Measurements from ENCODE around the gene PCDHGC3.
"Not testable (repeated sequence)": the region's sequence is repeated elsewhere in the genome, so short reads cannot be mapped to it uniquely, and the experiment has no call there.

Gene PCDHGC3

DNA sequence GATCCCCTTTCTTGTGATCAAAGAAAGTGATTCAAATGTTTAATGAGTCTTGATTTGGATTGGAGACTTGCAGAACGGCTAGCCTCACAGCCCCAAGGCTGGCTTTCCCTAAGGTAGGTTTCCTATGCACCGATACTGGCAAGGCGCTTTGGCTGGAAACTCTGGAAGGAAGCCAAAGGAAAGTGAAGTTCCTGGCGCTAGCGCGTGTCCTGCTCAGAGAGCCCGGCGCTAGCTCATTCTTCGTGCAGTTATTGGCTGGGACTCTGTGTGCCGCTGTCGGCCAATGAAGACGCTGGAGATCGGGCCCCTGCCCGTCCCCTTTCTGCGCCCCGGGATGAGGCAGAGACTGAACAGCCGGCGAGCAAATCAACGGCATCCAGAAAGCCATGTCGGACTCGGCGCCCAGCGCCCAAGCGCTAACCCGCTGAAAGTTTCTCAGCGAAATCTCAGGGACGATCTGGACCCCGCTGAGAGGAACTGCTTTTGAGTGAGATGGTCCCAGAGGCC is at the start of gene PCDHGC3:
Gene PCDHGC3, plus strand, starts transcription at position 342 of the 507 bp plus-strand sequence. Its CDS starts 151 bp downstream, at position 493.
- DNase-seq: peak; percentile 42

DNA sequence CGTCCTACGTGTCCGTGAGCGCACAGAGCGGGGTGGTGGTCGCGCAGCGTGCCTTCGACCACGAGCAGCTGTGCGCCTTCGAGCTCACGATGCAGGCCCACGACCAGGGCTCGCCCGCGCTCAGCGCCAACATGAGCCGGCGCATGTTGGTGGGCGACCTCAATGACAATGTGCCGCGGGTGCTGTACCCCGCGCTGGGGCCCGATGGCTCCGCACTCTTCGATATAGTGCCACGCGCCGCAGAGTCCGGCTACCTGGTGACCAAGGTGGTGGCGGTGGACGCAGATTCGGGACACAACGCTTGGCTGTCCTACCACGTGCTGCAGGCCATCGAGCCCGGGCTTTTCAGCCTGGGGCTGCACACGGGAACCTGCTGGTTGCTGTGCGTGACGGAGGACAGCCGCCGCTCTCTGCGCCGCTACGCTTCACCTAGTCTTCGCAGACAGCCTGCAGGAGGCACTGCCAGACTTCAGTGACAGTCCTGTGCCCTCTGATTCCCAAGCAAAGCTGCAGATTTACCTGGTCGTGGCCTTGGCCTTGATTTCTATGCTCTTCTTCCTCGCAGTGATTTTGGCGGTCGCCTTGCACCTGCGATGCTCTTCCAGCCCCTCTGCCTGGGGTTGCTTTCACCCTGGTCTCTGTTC is 47.9 kb upstream of the PCDHGC3 start:
- no peak for DNase-seq

DNA sequence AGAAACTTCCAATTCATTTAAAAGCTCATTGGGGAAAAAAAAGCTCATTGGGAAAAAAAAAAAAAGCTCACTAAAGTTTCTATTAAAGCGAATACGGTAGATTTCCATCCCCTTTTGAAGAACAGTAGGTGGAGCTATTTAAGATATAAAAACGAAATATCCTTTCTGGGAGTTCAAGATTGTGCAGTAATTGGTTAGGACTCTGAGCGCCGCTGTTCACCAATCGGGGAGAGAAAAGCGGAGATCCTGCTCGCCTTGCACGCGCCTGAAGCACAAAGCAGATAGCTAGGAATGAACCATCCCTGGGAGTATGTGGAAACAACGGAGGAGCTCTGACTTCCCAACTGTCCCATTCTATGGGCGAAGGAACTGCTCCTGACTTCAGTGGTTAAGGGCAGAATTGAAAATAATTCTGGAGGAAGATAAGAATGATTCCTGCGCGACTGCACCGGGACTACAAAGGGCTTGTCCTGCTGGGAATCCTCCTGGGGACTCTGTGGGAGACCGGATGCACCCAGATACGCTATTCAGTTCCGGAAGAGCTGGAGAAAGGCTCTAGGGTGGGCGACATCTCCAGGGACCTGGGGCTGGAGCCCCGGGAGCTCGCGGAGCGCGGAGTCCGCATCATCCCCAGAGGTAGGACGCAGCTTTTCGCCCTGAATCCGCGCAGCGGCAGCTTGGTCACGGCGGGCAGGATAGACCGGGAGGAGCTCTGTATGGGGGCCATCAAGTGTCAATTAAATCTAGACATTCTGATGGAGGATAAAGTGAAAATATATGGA is 45.2 kb upstream of the PCDHGC3 start, which contains the start of gene PCDHGA12:
Gene PCDHGA12, plus strand, starts transcription at position 176 of the 782 bp plus-strand sequence. Its CDS starts 253 bp downstream, at position 429.
- peak; percentile 37 for DNase-seq

- DNase-seq: no peak
Observed at GRCh38 chr5:141431286-141431685, 44.5 kb upstream of the PCDHGC3 start.

GRCh38 chr5:141432308-141432707 is 43.5 kb upstream of the PCDHGC3 start:
- DNase-seq: not testable (repeated sequence)

DNA sequence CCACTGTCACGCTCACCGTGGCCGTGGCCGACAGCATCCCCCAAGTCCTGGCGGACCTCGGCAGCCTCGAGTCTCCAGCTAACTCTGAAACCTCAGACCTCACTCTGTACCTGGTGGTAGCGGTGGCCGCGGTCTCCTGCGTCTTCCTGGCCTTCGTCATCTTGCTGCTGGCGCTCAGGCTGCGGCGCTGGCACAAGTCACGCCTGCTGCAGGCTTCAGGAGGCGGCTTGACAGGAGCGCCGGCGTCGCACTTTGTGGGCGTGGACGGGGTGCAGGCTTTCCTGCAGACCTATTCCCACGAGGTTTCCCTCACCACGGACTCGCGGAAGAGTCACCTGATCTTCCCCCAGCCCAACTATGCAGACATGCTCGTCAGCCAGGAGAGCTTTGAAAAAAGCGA is 43.0 kb upstream of the PCDHGC3 start:
- DNase-seq: not testable (repeated sequence)

DNA sequence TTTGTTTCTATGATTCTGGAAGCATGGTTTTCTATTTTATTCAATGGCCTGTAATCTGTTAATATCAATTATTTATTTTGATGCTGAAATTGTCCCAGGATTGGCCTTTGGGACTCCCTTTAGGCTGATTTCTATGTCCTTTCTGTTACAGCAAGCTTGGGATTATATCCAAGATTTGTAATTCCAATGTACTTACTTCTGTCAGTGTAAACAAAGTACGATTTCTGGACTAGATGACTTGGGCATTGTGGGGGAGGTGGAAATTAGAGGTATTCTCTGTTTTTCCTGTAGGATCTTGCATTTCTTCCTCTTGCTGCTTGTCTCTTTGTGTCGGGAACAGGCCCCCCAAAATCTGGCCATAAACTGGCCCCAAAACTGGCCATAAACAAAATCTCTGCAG is 41.8 kb upstream of the PCDHGC3 start:
- DNase-seq: no peak

DNA sequence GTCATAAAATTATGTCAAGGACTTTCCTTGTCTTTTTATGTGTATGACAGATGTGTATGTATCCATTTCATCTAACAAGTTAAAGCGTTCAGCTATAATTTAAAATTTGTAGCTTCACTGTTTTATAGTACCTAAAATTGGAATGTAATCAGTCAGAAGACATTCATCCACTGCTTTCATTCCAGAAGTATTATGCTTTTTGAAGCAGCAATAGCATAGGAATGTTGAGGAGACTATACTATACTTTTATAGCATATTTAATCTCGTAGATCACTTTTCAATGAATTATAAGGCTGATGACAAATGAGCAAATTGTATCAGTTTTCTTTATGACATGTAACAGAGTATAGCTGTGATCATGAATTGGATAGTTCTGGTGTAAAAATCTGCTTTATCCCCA is 38.5 kb upstream of the PCDHGC3 start:
- no peak for DNase-seq

- no peak for DNase-seq
Observed at GRCh38 chr5:141439411-141440141, 36.2 kb upstream of the PCDHGC3 start.

GRCh38 chr5:141440341-141440740 is 35.4 kb upstream of the PCDHGC3 start:
- no peak for DNase-seq

DNA sequence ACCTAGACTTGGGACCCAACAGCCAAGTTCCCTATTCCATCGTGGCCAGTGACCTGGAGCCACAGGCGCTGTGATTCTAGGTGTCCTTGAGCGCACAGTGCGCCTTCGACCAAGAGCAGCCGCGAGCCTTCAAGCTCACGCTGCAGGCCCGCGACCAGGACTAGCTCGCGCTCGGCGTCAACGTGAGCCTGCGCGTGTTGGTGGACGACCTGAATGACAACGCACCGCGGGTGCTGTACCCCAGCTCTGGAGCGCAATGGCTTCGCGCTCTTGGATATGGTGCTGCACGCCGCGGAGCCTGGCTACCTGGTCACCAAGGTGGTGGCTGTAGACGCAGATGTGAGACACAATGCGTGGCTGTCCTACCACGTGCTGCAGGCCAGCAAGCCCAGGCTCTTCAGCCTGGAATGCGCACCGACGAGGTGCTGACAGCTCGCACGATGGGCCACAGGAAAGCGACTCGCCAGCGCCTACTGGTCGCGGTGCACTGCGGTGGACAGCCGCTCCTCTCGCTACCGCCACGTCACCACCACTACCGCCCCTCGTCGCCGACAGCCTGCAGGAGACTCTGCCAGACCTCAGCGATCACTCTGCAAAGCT is 34.1 kb upstream of the PCDHGC3 start:
- no peak for DNase-seq

- no peak for DNase-seq
Observed at GRCh38 chr5:141465351-141465750, 10.4 kb upstream of the PCDHGC3 start.

- no peak for DNase-seq
Observed at GRCh38 chr5:141476132-141476911, 556 bp downstream of the PCDHGC3 start.

- no peak for DNase-seq
Observed at GRCh38 chr5:141477044-141477575, 1.3 kb downstream of the PCDHGC3 start.

- no peak for DNase-seq
Observed at GRCh38 chr5:141477815-141478214, 2.0 kb downstream of the PCDHGC3 start.

DNA sequence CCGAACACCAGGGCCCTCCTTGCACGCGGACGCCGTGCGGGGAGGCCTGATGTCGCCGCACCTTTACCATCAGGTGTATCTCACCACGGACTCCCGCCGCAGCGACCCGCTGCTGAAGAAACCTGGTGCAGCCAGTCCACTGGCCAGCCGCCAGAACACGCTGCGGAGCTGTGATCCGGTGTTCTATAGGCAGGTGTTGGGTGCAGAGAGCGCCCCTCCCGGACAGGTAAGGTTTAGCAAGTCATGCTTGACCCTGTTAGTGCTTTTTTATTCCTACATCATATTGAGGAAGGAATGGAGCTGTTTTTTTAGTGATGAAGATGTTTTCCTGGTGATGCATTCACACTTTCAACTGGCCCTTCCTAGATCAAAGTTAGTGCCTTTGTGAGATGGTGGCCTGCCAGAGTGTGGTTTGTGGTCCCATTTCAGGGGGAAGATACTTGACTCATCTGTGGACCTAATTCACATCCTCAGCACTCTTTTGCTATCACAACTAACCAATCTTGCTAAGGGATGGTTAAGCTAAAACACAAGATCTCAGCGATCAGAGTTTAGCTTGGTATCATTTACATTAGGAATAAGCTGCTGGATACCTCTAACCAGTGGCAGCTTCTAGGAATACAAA is 2.7 kb downstream of the PCDHGC3 start:
- DNase-seq: peak; percentile 14

DNA sequence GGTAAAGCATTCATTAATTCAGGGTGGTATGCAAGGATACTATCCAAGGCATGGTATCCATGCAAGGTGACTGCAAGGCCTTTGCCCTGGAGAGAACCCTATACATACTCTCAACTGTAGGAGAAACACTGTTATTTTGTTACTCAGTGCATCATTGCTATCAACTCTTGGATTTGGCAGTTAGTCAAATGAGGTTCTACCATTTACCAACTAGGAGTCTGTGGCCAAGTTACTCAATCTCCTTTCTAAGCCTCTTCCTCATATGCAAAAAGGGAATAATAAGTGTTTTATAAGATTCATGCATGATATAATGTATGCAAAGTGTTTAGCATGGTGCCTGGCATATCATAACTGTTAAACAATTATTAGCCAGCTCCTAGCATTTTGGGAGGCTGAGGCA is 4.0 kb downstream of the PCDHGC3 start:
- DNase-seq: no peak

GRCh38 chr5:141483902-141484301 is 8.1 kb downstream of the PCDHGC3 start:
- DNase-seq: no peak

DNA sequence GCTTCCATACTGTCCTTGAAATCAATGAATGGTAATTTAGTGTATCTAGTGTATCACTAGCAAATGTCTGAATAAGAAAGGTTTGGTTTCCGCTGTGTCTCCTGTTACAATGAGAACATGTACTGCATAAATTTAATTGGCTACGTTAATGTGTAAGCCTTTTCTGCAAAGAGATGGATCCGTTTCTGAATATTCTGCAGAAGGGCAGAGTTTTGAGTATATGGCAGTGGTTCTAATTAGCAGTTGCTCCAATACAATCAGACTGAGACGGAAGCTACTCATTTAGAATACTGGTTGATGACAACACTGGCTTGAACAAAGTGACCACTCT is 8.5 kb downstream of the PCDHGC3 start:
- DNase-seq: no peak

- DNase-seq: no peak
Observed at GRCh38 chr5:141484641-141485311, 9.0 kb downstream of the PCDHGC3 start, which contains the start of gene PCDHGC4. PCDHGC4 (plus strand) TSS chr5:141485030; CDS start chr5:141485174, 144 bp downstream.
